SK-N-MC (cell line): Measurements from ENCODE around the gene HNRNPC.

Experiments
- EZH2 ChIP-seq: fragments of 200-600 bp; sonication (generic); IDR thresholded peaks from one replicate; pipeline ENCODE4 v1.6.1; 2017; ENCODE audit warnings: antibody characterized with exemption
- FOXP2 ChIP-seq: optimal IDR thresholded peaks from 2 replicates; pipeline ENCODE3; 2011; ENCODE audit warnings: mild to moderate bottlenecking, moderate library complexity; ENCODE audit not compliant: insufficient read depth; ENCODE audit errors: extremely low read length, control extremely low read depth
- POLR2AphosphoS5 ChIP-seq: IDR thresholded peaks from 2 replicates; pipeline ENCODE4 v1.6.1; 2012; ENCODE audit warnings: mild to moderate bottlenecking, low read depth, low read length, borderline replicate concordance

DNA sequence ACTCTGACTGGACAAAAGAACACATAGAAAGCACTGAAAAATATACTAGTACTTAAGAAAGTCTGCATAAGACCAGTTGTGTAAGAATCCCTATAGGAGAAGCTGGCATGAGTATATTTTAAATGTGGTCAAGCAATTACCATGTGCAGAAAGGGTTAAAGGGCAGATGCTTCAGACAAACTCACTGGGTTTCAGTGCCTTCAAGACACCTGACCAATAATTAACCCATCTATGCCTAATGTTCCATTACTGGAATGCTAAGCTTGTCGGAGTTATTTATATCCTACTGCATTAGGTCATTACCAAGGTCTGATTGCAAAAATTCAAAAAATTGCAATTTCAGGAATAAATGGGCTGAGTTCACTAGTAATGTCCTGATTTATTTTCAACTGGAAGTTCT lies 41.3 kb downstream of the HNRNPC start:
- TF ChIP-seq EZH2 (no peak), POLR2AphosphoS5 (no peak), FOXP2 (no peak)
